Calu3 (cell line): ENCODE measurements around the gene ADCK1. TPM values are rescaled to one million over a fixed set of nuclear protein-coding genes. Genes with fewer than 3 reads are reported as not detected.

Experiments used
- BruUV-seq: library from RNA; stranded (reverse); fragments of 400-500 nt; replicated peaks from 2 replicates; lab custom pipeline; 2021; lab: Mats Ljungman, UMichigan
- CTCF ChIA-PET: fragments of 300-600 bp; sonication (Branson Sonifier 250); formaldehyde crosslinking; loops from one replicate; lab custom pipeline; 2022; ENCODE audit warnings: antibody characterized with exemption; lab: Charles Lee
- DNase-seq: peaks from one replicate; pipeline ENCODE4 v3.0.0; 2022
- H3K27ac Mint-ChIP-seq: one replicate; pipeline ENCODE4 v1.8.0; 2022; ENCODE audit warnings: mixed read lengths; ENCODE audit not compliant: unreplicated experiment
- H3K27me3 Mint-ChIP-seq: one replicate; pipeline ENCODE4 v1.8.0; 2022; ENCODE audit warnings: mixed read lengths; ENCODE audit not compliant: unreplicated experiment
- H3K36me3 Mint-ChIP-seq: one replicate; pipeline ENCODE4 v1.8.0; 2022; ENCODE audit warnings: mild to moderate bottlenecking, moderate library complexity, mixed read lengths; ENCODE audit not compliant: insufficient read depth, unreplicated experiment
- H3K4me1 Mint-ChIP-seq: one replicate; pipeline ENCODE4 v1.8.0; 2022; ENCODE audit warnings: mild to moderate bottlenecking, low read depth, mixed read lengths; ENCODE audit not compliant: unreplicated experiment
- H3K4me3 Mint-ChIP-seq: one replicate; pipeline ENCODE4 v1.8.0; 2022; ENCODE audit warnings: mild to moderate bottlenecking, low read depth, moderate library complexity, mixed read lengths; ENCODE audit not compliant: unreplicated experiment
- H3K9me3 Mint-ChIP-seq: one replicate; pipeline ENCODE4 v1.8.0; 2022; ENCODE audit warnings: low read depth, mixed read lengths; ENCODE audit not compliant: unreplicated experiment
- CTCF ChIP-seq: fragments of 200-600 bp; IDR thresholded peaks from one replicate; pipeline ENCODE4 v1.8.0; 2022; ENCODE audit warnings: antibody characterized with exemption; ENCODE audit not compliant: unreplicated experiment
- intact Hi-C: fragments of 100-400 bp; cut with micrococcal nuclease; formaldehyde crosslinking; loops from one replicate; pipeline ENCODE4 v1.10.0; 2022; ENCODE audit not compliant: unreplicated experiment
- total RNA-seq: library from RNA; stranded (reverse); gene quantifications from 2 replicates; pipeline ENCODE4 v1.2.3, GENCODE V29; 2022

The ADCK1 gene
- total RNA-seq, 1 experiment from 2014 or later = 9.1 TPM

DNA sequence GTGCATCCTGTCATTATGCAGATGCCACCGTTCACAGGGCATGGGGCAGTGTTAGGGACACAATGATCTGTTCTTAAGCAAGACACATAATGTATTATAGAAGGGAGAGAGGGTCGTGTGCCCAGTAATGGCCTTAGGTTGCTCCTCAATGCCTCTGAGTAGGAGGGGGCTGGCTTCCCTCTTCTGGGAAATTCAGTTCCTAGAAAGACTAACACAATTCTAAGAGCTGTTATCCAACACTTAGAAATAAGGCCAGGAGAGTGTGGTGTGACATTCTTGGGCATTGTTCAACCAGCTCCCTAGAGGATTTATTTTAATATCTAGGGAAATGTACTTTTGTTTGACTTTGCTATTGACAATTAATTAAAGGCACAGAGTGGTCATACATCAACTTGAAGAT lies 118.5 kb downstream of the ADCK1 start:
- DNase-seq = no peak
- intact Hi-C loops = no loop called here
- no peak overlapping the region for H3K4me3 Mint-ChIP-seq
- no peak overlapping the region for H3K27ac Mint-ChIP-seq
- H3K9me3 Mint-ChIP-seq = peaks cover 2% of the 10 kb centered on the region
- no peaks in the 10 kb centered on the region for H3K4me1 Mint-ChIP-seq
- TF ChIP-seq CTCF = no peak
- CTCF ChIA-PET = no interaction called here
- no peaks in the 10 kb centered on the region for H3K36me3 Mint-ChIP-seq
- H3K27me3 Mint-ChIP-seq = no peaks in the 10 kb centered on the region
- no TSS peak for BruUV-seq

DNA sequence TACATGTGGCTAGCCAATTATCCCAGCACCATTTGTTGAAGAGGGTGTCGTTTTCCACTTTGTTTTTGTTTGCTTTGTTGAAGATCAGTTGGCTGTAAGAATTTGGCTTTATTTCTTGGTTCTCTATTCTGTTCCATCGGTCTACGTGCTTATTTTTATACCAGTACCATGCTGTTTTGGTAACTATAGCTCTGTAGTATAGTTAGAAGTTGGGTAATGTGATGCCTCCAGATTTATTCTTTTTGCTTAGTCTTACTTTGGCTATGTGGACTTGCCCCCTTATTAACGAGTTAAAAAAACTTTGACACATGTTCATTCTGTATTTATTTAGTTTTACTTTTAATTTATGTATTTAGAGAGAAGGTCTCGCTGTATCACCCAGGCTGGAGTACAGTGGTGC lies 120.4 kb downstream of the ADCK1 start:
- Mint-ChIP-seq H3K4me1 (no peaks in the 10 kb centered on the region), H3K27me3 (no peaks in the 10 kb centered on the region), H3K9me3 (peaks cover 2% of the 10 kb centered on the region), H3K27ac (no peak overlapping the region), H3K36me3 (no peaks in the 10 kb centered on the region), H3K4me3 (no peak overlapping the region)
- CTCF ChIA-PET = no interaction called here
- no peak for TF ChIP-seq CTCF
- intact Hi-C loops = no loop called here
- no peak for DNase-seq
- no TSS peak for BruUV-seq

- H3K4me3 Mint-ChIP-seq = no peak overlapping the region
- no peaks in the 10 kb centered on the region for H3K4me1 Mint-ChIP-seq
- CTCF ChIA-PET = no interaction called here
- H3K36me3 Mint-ChIP-seq = no peaks in the 10 kb centered on the region
- H3K9me3 Mint-ChIP-seq = peaks cover 2% of the 10 kb centered on the region
- no peak for DNase-seq
- H3K27ac Mint-ChIP-seq = no peak overlapping the region
- H3K27me3 Mint-ChIP-seq = no peaks in the 10 kb centered on the region
- no peak for TF ChIP-seq CTCF
- intact Hi-C loops = no loop called here
- BruUV-seq = no TSS peak
Observed at GRCh38 chr14:77921818-77922217, 121.9 kb downstream of the ADCK1 start.

DNA sequence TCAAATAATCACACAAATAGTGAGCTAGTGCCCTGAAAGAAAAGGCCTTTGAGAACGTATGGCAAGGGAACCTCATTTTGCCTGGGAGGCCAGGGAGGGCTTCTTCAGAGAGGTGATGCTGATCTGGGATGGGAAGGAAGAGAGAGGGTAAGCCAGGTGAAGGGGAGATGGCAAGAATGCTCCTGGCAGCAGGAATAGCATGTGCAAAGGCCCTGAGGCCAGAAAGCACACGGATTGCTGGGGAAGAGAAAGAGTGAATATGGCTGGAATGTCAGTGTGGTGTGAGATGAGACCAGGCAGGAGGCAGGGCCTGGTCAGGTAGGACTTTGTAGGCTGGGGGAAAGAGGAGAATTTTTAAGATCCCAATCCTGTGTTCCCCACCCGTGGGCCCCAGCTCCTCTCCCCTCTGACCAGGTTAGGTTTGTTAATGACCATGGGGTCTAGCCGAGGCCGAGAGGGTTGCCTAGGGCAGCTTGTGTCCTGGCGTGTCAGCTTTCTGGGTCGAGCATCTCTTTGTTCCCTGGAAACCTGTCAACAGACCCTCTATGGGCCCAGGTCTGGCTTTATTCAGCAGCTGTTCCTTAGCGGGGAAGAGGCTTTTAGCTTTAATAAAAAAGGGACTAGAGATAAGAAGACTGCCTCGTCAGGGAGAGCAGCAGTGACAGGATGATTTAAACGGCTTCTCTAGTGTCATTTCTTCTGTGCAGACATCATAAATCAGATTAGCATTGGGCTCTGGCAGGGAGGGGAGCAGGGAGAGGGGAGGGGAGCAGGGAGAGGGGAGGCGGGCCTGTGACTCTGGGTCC lies 123.4 kb downstream of the ADCK1 start:
- Mint-ChIP-seq H3K4me1 (no peaks in the 10 kb centered on the region), H3K27me3 (no peaks in the 10 kb centered on the region), H3K27ac (no peak overlapping the region), H3K36me3 (no peaks in the 10 kb centered on the region), H3K4me3 (no peak overlapping the region), H3K9me3 (peaks cover 2% of the 10 kb centered on the region)
- CTCF ChIA-PET = no interaction called here
- intact Hi-C loops = no loop called here
- no TSS peak for BruUV-seq
- DNase-seq = no peak
- no peak for TF ChIP-seq CTCF
